Stimulated activated CD4-positive, alpha-beta T cell treated with anti-CD3 and anti-CD28 coated beads, Interleukin-4, amount 100 ng/mL, for 4 hours (primary cell): ENCODE measurements around the gene GOLGA6A.

ENCODE experiments used
- DNase-seq, 2 experiments: peaks; one replicate each; pipeline ENCODE4 v3.0.0-alpha.2; 2020

GOLGA6A gene

GRCh38 chr15:74035121-74036017, 47.0 kb downstream of the GOLGA6A start:
- no peak for DNase-seq

GRCh38 chr15:74034206-74034755, 48.1 kb downstream of the GOLGA6A start:
- no peak for DNase-seq

- no peak for DNase-seq
These were observed 49.5 kb downstream of the GOLGA6A start for GRCh38 chr15:74032606-74033561.

GRCh38 chr15:74032046-74032445, 50.3 kb downstream of the GOLGA6A start:
- no peak for DNase-seq

GRCh38 chr15:74028646-74029045, 53.7 kb downstream of the GOLGA6A start:
- DNase-seq: no peak

- DNase-seq: no peak
These were observed 54.7 kb downstream of the GOLGA6A start for GRCh38 chr15:74027688-74028087.

- DNase-seq: no peak
These were observed 56.9 kb downstream of the GOLGA6A start for GRCh38 chr15:74025436-74025835.

- no peak for DNase-seq
These were observed 57.7 kb downstream of the GOLGA6A start for GRCh38 chr15:74024687-74025086.

- DNase-seq: no peak
These were observed 59.5 kb downstream of the GOLGA6A start for GRCh38 chr15:74022706-74023470.
